Measurements from ENCODE around the gene CAMK2B.

The CAMK2B gene

DNA sequence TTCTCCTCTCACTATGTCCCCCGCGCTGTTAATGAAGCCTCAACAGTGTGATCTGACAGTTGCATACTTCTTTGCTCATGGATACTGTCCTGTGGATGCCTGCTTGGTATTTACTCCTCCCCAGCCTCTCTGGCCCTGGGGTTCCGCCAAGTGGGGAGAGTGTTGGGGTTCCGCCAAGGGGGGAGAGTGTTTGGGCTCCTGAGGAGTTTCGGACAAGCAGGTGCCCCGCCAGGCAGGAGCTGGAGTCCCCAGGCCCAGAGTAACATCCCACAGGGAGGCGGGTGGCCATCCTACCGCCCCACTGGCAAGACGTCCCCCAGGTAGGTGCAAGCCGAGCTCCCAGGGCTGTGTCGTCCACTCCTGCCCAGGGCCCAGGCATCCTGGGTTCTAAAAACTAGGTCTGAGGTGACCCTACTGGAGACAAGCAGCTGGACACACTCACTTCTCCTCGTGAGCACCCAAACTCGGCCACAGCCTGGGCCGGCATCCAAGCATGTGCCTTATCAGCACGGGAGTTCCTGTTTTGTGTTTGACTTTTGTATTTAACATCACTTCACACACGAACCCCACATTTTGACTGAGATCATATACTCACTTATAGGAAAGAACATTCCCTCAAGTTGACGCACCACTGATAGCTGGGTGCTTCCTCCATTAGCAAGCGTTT is 34.2 kb downstream of the CAMK2B start:
- H3K4me3 ChIP-seq (ENCODE audit: low read depth, low read length): no peak overlapping the region
- TF ChIP-seq, protein P1, sequence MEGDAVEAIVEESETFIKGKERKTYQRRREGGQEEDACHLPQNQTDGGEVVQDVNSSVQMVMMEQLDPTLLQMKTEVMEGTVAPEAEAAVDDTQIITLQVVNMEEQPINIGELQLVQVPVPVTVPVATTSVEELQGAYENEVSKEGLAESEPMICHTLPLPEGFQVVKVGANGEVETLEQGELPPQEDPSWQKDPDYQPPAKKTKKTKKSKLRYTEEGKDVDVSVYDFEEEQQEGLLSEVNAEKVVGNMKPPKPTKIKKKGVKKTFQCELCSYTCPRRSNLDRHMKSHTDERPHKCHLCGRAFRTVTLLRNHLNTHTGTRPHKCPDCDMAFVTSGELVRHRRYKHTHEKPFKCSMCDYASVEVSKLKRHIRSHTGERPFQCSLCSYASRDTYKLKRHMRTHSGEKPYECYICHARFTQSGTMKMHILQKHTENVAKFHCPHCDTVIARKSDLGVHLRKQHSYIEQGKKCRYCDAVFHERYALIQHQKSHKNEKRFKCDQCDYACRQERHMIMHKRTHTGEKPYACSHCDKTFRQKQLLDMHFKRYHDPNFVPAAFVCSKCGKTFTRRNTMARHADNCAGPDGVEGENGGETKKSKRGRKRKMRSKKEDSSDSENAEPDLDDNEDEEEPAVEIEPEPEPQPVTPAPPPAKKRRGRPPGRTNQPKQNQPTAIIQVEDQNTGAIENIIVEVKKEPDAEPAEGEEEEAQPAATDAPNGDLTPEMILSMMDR (IDR thresholded peaks at IDR 0.05; ENCODE audit: borderline replicate concordance, insufficient read depth, low read depth, low read length): no peak

DNA sequence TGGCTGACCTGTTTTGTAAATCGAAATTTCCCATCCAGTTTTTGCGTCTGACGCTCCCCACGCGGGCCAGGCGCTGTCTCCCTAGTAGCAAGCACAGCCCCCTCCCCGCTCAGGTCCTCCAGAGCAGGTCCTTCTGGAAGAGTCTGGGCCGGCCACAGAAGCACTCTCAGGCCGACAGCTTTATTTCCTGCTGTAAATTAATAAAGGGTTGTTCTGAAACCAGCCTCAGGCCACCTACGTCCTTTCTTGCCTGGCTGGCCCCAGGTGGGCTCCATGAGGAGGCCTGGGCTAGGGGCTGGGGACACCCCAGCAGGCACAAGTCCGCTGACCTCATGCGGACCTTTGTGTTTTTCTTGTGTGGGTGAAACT is 35.2 kb downstream of the CAMK2B start:
- TF ChIP-seq, protein P1 (IDR thresholded peaks at IDR 0.05; ENCODE audit: borderline replicate concordance, insufficient read depth, low read depth, low read length): no peak
- no peak overlapping the region for H3K4me3 ChIP-seq (ENCODE audit: low read depth, low read length)

- no peak overlapping the region for H3K4me3 ChIP-seq (ENCODE audit: low read depth, low read length)
- TF ChIP-seq, protein P1 (IDR thresholded peaks at IDR 0.05; ENCODE audit: borderline replicate concordance, insufficient read depth, low read depth, low read length): no peak
Measured at GRCh38 chr7:44289341-44290251, 35.8 kb downstream of the CAMK2B start.

DNA sequence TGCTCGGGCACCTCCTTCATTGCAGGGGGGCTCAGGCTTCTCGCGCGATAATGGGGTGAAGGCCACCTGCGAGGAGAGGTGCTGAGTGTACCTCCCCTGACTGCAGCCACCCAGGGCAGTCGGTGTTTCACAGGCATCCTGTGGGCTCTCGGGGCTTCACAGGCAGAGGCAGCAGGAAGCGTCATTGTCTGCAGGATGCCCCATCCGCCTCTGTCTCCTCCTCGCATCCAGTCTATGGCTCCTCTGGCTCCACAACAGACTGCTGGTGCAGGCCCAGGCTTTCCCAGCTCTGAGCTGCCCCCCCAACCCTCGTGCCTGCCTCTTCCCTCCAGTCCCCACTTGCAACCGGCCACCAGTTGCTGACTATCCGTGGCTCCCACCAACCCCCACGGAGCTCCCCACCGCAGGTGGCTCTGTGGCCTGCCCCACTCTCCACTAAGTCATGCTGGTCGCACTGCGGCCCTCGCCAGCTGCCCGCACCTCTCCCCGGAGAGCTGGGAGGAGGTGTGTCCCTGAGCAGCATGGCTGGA is 36.5 kb downstream of the CAMK2B start:
- TF ChIP-seq, protein P1 (IDR thresholded peaks at IDR 0.05; ENCODE audit: borderline replicate concordance, insufficient read depth, low read depth, low read length): no peak
- H3K4me3 ChIP-seq (ENCODE audit: low read depth, low read length): no peak overlapping the region

- H3K4me3 ChIP-seq (ENCODE audit: low read depth, low read length): no peak overlapping the region
Measured at GRCh38 chr7:44288381-44288685, 37.1 kb downstream of the CAMK2B start.

DNA sequence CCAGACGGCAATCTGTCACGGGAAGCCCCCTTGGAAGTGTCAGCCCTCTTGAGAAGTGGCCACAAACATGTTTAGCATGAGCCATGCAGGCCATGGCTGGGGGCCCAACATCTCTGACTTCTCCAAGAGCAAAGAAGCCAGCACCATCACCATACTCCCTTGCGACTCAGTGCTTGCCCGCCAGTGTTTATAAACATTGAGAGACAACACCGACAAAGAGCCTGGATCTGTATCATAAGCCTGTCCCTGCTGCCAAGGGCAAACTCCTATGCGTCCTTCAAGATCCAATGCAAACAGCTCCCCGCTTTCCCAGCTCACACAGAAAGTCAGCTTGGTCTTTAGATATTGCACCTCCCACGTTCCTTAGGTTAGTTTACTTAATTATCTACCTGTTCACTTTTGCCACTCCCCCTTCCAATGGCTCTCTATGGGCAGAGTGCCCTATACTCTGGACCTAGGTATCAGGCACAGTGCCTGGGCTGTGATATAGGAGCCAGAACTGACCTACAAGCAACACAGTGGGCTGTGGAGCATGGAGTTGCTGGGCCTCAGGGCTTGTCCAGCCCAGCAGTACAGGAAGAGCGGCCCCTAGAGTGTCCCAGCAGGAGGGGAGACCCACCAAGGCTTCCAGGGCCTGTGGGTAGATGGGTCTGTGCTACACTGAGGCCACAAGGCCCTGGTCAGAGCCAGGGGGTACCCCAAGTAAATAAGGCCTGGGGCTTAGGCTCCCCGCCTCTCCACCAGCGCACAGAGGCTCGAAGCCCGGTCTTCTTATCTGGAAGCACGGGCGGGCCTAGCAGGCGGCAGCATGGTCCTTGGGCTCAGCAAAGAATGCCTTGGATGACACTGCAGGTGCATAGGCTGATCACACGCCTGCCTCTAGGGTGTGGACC is 37.7 kb downstream of the CAMK2B start:
- H3K4me3 ChIP-seq (ENCODE audit: low read depth, low read length): no peak overlapping the region
- TF ChIP-seq, protein P1 (IDR thresholded peaks at IDR 0.05; ENCODE audit: borderline replicate concordance, insufficient read depth, low read depth, low read length): no peak

More at GRCh38 chr7:44288381-44288685, 37.1 kb downstream of the CAMK2B start:
- TF ChIP-seq, protein P1 (IDR thresholded peaks at IDR 0.05; ENCODE audit: borderline replicate concordance, insufficient read depth, low read depth, low read length): no peak

Data from GM12875 (cell line).